ENCODE measurements around the gene KBTBD2. TPM values are rescaled to one million over a fixed set of nuclear protein-coding genes. Genes with fewer than 3 reads are reported as not detected.
"Not testable (repeated sequence)": the region's sequence is repeated elsewhere in the genome, so short reads cannot be mapped to it uniquely, and the experiment has no call there.

Gene KBTBD2
- 117 TPM for total RNA-seq

DNA sequence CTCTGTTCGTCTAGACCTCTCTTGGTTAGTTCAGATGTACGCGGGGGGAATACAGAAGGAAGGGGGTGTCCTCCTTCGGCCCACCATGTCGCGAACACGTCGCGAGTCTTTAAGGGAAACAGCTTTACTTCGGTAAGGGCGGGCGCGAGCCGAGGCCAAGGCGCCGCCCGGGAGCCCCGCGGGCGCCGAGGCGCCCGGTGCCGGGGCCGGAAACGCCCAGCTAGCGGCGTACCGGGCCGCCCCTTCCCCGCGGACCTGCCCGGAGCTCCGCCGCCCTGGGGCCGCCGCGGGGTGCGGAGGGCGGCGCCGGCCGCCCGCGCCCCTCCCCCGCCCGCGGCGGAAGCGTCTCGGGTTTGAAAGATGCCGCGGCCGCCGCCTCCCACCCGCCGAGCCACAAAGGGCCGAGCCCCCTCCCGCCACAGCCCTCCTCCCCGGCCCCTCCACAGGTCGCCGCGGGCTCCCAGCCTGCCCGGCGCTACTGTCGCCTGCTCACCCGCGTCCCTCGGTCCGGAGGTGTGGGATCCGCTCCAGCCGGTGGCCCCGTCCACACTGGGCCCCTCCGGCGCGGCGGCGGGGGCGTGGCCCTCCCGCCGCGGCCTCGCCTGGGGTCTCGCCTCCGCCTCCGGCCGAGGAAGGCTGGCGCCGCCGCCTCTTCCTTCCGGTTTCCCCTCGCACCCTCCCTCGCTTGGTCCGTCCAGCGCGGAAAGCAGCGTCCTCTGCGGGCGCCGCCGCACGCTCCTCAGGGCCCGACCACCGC lies at the start of gene KBTBD2:
TSS of gene KBTBD2 (minus strand) at position 718 of the 757 bp plus-strand sequence. CDS start 12,156 bp downstream, outside the sequence.
- DNase-seq (ENCODE audit: low spot score in 2 of 2) (peak; percentile 37 to 65), FAIRE-seq (no peak)

DNA sequence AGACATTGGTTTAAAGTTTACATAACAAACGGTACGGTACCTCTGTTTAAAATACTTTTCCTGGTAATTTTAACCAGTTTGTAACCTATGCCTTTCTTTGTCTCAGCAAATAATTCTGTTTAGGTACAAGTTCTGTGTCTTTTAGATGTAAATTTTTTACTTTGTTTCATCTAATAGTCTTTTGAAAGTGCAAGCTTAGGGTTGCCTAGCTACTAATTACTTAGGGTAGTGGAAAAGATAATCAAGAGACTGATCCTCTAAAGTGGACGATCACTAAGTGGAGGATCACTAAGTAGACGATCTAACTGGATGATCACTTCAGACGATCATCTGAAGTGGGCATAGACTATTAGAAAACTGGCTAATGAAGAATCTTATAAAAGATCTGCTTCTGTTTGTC lies 49.6 kb upstream of the KBTBD2 start:
- no peak for FAIRE-seq
- no peak for DNase-seq (ENCODE audit: low spot score in 2 of 2)

- DNase-seq (ENCODE audit: low spot score in 2 of 2) (no peak), FAIRE-seq (no peak)
Observed at GRCh38 chr7:32937344-32938174, 46.0 kb upstream of the KBTBD2 start.

DNA sequence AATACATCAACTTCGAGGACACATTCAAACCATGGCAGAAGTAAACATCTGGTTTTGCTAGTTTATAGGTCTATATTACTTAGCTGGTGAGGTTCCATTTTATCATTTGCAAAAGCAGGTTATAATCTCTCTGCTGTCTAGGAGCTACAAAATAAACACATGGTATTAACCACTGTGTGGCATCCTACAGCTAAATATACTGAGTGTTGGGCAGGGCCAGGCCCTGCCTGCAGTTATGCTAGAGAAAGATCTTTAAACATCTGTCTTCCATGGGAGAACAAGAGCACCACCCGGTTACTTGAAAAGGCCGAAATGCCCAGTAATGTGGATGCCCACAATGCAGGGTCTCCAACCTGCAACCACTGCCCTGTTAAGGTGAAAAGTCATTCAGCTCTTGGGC lies 45.1 kb upstream of the KBTBD2 start:
- DNase-seq (ENCODE audit: low spot score in 2 of 2) (no peak), FAIRE-seq (no peak)

DNA sequence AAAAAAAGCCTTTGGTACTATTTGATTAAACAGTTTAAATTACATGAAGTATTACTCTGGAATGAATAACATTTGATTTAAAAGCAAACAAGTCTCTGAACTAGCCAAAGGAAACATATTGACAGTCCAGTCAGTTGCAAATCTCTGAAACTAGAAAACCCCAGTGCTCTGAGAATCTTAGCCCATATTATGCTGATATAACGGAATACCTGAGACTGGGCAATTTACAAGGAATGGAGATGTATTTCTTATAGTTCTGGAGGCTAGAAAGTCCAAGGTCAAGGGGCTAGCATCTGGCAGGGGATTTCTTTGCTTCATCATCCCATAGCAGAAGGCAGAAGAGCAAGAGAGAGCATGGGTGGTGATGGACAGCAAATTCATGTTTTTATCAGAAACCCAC lies 44.0 kb upstream of the KBTBD2 start:
- DNase-seq (ENCODE audit: low spot score in 2 of 2) (no peak), FAIRE-seq (no peak)

GRCh38 chr7:32930378-32930777 lies 38.8 kb upstream of the KBTBD2 start:
- no peak for DNase-seq (ENCODE audit: low spot score in 2 of 2)
- FAIRE-seq: no peak

GRCh38 chr7:32929430-32930143 lies 38.0 kb upstream of the KBTBD2 start:
- DNase-seq (ENCODE audit: low spot score in 2 of 2) (no peak), FAIRE-seq (no peak)

GRCh38 chr7:32928785-32929298 lies 37.3 kb upstream of the KBTBD2 start:
- DNase-seq (ENCODE audit: low spot score in 2 of 2) (no peak), FAIRE-seq (no peak)

DNA sequence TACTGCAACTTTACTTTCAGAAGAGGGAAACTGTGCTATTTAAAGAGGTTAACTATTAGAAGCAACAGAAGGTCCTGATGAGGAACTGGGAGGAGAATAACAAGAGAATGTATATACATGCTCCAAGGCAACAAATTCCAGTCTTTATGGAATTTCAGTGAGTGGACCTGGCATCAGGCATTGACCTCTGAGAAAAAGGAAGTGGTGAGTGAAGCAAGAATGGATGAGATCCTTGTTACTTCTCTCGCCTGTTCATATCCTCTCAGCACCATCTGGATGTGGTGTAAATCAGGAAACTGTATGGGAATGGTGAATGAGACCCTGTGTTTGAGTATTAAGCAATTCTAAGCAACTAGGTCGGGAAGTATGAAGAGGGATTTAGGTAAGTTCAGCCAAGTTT lies 30.3 kb upstream of the KBTBD2 start:
- no peak for FAIRE-seq
- no peak for DNase-seq (ENCODE audit: low spot score in 2 of 2)

DNA sequence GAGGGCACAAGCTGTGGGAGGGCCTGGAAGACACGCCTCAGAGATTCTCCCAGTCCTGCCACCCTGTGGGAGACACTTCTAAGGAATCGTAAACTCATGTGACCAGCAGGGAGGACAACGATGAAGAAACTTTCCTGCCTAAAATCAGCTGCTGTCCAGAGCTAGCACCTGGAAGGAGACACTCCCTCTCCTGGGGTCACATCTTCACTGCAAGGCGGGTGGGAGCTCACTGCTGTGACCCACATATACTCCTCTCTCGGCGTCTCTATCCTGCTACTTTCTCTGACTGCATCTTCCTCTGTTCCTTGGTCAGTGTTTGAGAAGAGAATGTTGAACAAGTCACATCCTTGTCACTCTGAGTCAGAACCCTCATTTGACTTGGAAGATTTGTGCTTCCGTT lies 25.4 kb upstream of the KBTBD2 start:
- not testable (repeated sequence) for DNase-seq (ENCODE audit: low spot score in 2 of 2); FAIRE-seq

GRCh38 chr7:32916006-32916405 lies 24.4 kb upstream of the KBTBD2 start:
- FAIRE-seq (no peak), DNase-seq (ENCODE audit: low spot score in 2 of 2) (no peak)

DNA sequence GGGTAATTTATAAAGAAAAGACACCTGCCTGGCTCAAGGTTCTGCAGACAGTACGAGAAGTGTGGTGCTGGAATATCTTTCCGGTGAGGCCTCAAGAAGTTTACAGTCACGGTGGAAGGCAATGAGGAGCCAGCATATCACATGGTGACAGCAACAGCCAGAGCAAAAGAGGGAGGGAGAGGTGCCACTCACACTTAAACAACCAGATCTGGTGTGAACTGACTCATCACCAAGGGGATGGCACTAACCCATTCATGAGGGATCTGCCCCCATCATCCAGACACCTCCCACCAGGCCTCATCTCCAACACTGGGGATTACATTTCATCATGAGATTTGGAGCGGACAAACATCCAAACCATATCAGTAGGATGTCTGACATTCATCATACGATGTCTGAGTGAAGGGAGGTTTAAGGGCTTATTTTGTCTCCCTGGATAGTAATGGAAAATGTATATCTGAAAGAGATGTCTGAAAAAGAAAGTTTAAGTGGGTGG lies 23.5 kb upstream of the KBTBD2 start:
- FAIRE-seq (no peak), DNase-seq (ENCODE audit: low spot score in 2 of 2) (no peak)

GRCh38 chr7:32914184-32914583 lies 22.6 kb upstream of the KBTBD2 start:
- FAIRE-seq: no peak

GRCh38 chr7:32910195-32910594 lies 18.6 kb upstream of the KBTBD2 start:
- no peak for FAIRE-seq

More at GRCh38 chr7:32914184-32914583, 22.6 kb upstream of the KBTBD2 start:
- DNase-seq (ENCODE audit: low spot score in 2 of 2): no peak

DNA sequence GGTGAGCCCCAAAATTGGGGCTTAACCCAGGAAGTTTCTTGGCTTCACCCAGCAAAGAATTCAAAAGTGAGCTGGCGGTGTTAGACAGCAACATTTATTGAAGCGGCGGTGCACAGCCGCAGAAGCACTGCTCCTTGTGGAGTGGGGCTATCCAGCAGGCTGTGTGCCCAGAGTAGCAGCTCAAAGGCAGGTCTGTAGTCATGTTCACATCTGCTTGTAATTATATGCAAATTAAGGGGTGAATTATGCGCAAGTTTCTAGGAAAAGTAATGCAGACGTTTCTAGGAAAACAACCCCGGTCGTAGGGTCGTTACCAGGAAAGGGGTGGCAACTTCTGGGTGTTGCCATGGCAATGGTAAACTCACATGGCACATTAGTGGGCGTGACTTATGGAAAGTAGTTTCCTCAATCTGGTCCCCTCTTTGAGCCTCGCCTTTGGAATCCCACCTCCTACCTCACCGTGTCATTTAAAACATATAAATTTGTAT lies 13.7 kb upstream of the KBTBD2 start:
- DNase-seq (ENCODE audit: low spot score in 2 of 2): peak in 1 of 2 donors; percentile 32
- no peak for FAIRE-seq

More at GRCh38 chr7:32910195-32910594, 18.6 kb upstream of the KBTBD2 start:
- no peak for DNase-seq (ENCODE audit: low spot score in 2 of 2)

DNA sequence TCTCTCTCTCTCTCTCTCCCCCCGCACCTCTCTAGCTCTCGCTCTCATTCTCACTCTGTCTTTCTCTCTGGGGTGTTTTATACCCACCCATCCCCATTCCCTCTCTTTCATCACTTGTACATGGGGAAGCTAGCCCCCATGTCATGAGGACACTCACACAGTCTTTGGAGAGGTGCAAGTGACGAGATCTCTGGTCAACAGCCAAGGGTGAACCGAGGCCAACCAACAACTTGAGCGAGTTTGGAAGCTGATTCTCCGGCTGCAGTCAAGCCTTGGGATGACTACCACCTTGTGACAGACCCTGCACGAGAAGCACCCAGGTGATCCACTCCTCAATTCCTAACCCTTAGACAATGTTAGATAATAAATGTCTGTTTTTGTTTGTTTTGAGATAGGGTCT lies 10.1 kb upstream of the KBTBD2 start:
- DNase-seq (ENCODE audit: low spot score in 2 of 2) (no peak), FAIRE-seq (no peak)

- FAIRE-seq (no peak), DNase-seq (ENCODE audit: low spot score in 2 of 2) (no peak)
Observed at GRCh38 chr7:32900433-32900995, 9.0 kb upstream of the KBTBD2 start.

DNA sequence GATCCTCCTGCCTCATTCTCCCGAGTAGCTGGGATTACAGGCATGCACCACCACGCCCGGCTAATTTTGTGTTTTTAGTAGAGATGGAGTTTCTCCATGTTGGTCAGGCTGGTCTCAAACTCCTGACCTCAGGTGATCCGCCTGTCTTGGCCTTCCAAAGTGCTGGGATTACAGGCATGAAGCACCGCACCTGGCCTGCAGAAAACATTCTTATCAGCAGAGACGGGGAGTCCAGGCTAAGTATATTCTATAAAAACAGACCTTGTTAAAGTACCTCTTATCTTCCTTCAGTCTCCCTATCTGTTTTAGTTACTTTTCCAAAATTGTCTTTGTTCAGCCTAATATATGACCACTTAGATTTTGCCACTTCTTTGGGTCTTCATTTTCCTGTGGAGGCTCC lies 5.8 kb upstream of the KBTBD2 start:
- DNase-seq (ENCODE audit: low spot score in 2 of 2); FAIRE-seq: not testable (repeated sequence)

DNA sequence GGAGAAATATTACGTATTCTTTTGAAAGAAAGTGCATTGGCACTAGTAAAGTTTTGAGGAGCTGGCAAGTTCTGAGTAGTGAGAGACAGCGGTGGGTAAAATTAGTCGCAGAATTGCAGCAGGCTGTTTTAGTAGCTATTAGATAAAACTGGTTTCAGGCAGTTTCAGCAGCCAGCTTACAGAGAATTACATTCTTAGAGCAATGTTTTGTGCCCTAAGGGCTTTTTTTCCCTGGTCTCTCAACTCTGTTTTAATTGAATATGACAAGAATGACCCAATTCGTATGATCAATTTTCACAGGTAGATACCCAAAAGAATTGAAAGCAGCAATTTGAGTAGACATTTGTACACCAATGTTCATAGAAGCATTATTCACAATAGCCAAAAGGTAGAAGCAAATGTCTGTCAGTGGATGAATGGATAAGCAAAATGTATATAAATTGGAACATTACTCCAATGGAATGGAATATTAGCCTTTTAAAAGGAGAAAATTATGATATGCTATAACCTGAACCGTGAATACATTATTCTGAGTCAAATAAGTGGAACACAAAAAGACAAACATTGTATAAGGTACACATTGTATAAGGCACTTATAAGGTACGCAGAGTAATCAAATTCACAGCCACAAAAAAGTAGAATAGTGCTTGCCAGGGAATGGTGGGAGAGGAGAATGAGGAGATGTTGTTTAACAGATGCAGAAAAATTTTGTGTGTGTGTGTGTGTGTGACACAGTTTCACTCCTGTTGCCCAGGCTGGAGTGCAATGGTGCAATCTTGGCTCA lies 5.2 kb upstream of the KBTBD2 start:
- FAIRE-seq: no peak
- no peak for DNase-seq (ENCODE audit: low spot score in 2 of 2)

All from frontal cortex (tissue), 4 donors.